ENCODE results near the gene INTS11. TPM values are rescaled to one million over a fixed set of nuclear protein-coding genes. Genes with fewer than 3 reads are reported as not detected.
A peak's percentile ranks its signal among the peaks of the same experiment; 100 is the strongest.

INTS11 gene
- polyA plus RNA-seq, 3 donors: 46.2 to 154 (median 49.6) TPM

GRCh38 chr1:1354271-1355247 lies 30.1 kb upstream of the INTS11 start:
- peaks cover 2% of the 10 kb centered on the region for H4K20me1 ChIP-seq (ENCODE audit: insufficient read depth, low read length)
- peaks cover 4% of the 10 kb centered on the region for H3K4me1 Mint-ChIP-seq
- H3K36me3 Mint-ChIP-seq: peaks cover 0 to 6% of the 10 kb centered on the region in 2 donors
- H3K27me3 Mint-ChIP-seq (ENCODE audit: low read depth in 3 of 3): peaks cover 54 to 83% (median 65%) of the 10 kb centered on the region in 3 donors
- H3K4me3 Mint-ChIP-seq: peak overlapping the region; percentile 24 to 73
- no peak for TF ChIP-seq CTCF (IDR thresholded peaks at IDR 0.05)
- intact Hi-C loops (cut with micrococcal nuclease): no loop called here
- H3K27ac ChIP-seq (ENCODE audit: low read depth in 1 of 2, low read length in 2 of 2): no peak overlapping the region
- H2AFZ ChIP-seq (ENCODE audit: insufficient read depth, low read depth, low read length, poor library complexity, severe bottlenecking): no peak overlapping the region
- H3K9me3 ChIP-seq (replicated peaks in 1 of 2; ENCODE audit: control insufficient read depth in 1 of 2, insufficient read depth in 1 of 2, low read length in 2 of 2): no peaks in the 10 kb centered on the region
- no peaks in the 10 kb centered on the region for H3K4me1 ChIP-seq (ENCODE audit: control insufficient read depth in 1 of 2, insufficient read depth in 2 of 2, low read length in 2 of 2)
- peaks cover 0 to 10% (median 5%) of the 10 kb centered on the region in 7 donors for H3K9me3 Mint-ChIP-seq
- WGBS (ENCODE audit: insufficient coverage): 16% methylated on average over 106 of the region's 116 CpGs
- H3K27me3 ChIP-seq (ENCODE audit: control insufficient read depth in 2 of 2, insufficient read depth in 2 of 2, low read length in 2 of 2): peaks cover 11 to 66% of the 10 kb centered on the region in 2 donors
- no peak overlapping the region for H3K9ac ChIP-seq (ENCODE audit: insufficient read depth, low read length, poor library complexity, severe bottlenecking)
- peak overlapping the region; percentile 15 for H3K4me2 ChIP-seq (replicated peaks; ENCODE audit: extremely low read depth, low read length, poor library complexity, severe bottlenecking)
- DNase-seq: no peak
- H3K36me3 ChIP-seq (replicated peaks in 1 of 2; ENCODE audit: control insufficient read depth in 1 of 2, insufficient read depth in 2 of 2, low read length in 2 of 2): no peaks in the 10 kb centered on the region
- no peaks in the 10 kb centered on the region for H3K79me2 ChIP-seq (ENCODE audit: insufficient read depth, low read length)
- peak overlapping the region in 1 of 7 donors; percentile 57 for H3K27ac Mint-ChIP-seq
- no peak overlapping the region for H3K4me3 ChIP-seq (replicated peaks in 1 of 3; ENCODE audit: low read depth in 2 of 3, low read length in 3 of 3)

- peaks cover 4% of the 10 kb centered on the region for H3K4me1 Mint-ChIP-seq
- Histone ChIP-seq H3K4me1 (ENCODE audit: control insufficient read depth in 1 of 2, insufficient read depth in 2 of 2, low read length in 2 of 2) (peaks cover 0 to 2% of the 10 kb centered on the region in 2 donors), H3K79me2 (ENCODE audit: insufficient read depth, low read length) (no peaks in the 10 kb centered on the region), H3K27ac (ENCODE audit: low read depth in 1 of 2, low read length in 2 of 2) (no peak overlapping the region), H3K4me3 (replicated peaks in 1 of 3; ENCODE audit: low read depth in 2 of 3, low read length in 3 of 3) (no peak overlapping the region), H3K36me3 (replicated peaks in 1 of 2; ENCODE audit: control insufficient read depth in 1 of 2, insufficient read depth in 2 of 2, low read length in 2 of 2) (no peaks in the 10 kb centered on the region), H3K27me3 (ENCODE audit: control insufficient read depth in 2 of 2, insufficient read depth in 2 of 2, low read length in 2 of 2) (peaks cover 11 to 56% of the 10 kb centered on the region in 2 donors), H3K9ac (ENCODE audit: insufficient read depth, low read length, poor library complexity, severe bottlenecking) (no peak overlapping the region), H4K20me1 (ENCODE audit: insufficient read depth, low read length) (peaks cover 2% of the 10 kb centered on the region), H2AFZ (ENCODE audit: insufficient read depth, low read depth, low read length, poor library complexity, severe bottlenecking) (no peak overlapping the region), H3K4me2 (replicated peaks; ENCODE audit: extremely low read depth, low read length, poor library complexity, severe bottlenecking) (no peak overlapping the region), H3K9me3 (replicated peaks in 1 of 2; ENCODE audit: control insufficient read depth in 1 of 2, insufficient read depth in 1 of 2, low read length in 2 of 2) (no peaks in the 10 kb centered on the region)
- H3K9me3 Mint-ChIP-seq: peaks cover 0 to 10% (median 5%) of the 10 kb centered on the region in 7 donors
- H3K4me3 Mint-ChIP-seq: peak overlapping the region in 1 of 2 donors; percentile 73
- no peak overlapping the region for H3K27ac Mint-ChIP-seq
- intact Hi-C loops (cut with micrococcal nuclease): no loop called here
- no peak for TF ChIP-seq CTCF (IDR thresholded peaks at IDR 0.05)
- WGBS (ENCODE audit: insufficient coverage): 26% methylated on average over 14 of the region's 28 CpGs
- H3K36me3 Mint-ChIP-seq: peaks cover 0 to 6% of the 10 kb centered on the region in 2 donors
- H3K27me3 Mint-ChIP-seq (ENCODE audit: low read depth in 3 of 3): peaks cover 46 to 73% (median 56%) of the 10 kb centered on the region in 3 donors
- DNase-seq: no peak
Measured at GRCh38 chr1:1353389-1354151, 29.1 kb upstream of the INTS11 start.
